ENCODE results near the gene SMTNL1.
A peak's percentile ranks its signal among the peaks of the same experiment; 100 is the strongest.

SMTNL1 gene, protein sequence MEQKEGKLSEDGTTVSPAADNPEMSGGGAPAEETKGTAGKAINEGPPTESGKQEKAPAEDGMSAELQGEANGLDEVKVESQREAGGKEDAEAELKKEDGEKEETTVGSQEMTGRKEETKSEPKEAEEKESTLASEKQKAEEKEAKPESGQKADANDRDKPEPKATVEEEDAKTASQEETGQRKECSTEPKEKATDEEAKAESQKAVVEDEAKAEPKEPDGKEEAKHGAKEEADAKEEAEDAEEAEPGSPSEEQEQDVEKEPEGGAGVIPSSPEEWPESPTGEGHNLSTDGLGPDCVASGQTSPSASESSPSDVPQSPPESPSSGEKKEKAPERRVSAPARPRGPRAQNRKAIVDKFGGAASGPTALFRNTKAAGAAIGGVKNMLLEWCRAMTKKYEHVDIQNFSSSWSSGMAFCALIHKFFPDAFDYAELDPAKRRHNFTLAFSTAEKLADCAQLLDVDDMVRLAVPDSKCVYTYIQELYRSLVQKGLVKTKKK

GRCh38 chr11:57536947-57537619 lies at the start of gene SMTNL1:
Gene SMTNL1, plus strand, starts transcription at chr11:57537595. Its CDS starts 5,048 bp downstream, at chr11:57542643.
- DNase-seq, result no peak

GRCh38 chr11:57487920-57488659 lies 49.3 kb upstream of the SMTNL1 start:
- no peak for DNase-seq

GRCh38 chr11:57490456-57491248 lies 46.7 kb upstream of the SMTNL1 start:
- DNase-seq, result no peak

DNA sequence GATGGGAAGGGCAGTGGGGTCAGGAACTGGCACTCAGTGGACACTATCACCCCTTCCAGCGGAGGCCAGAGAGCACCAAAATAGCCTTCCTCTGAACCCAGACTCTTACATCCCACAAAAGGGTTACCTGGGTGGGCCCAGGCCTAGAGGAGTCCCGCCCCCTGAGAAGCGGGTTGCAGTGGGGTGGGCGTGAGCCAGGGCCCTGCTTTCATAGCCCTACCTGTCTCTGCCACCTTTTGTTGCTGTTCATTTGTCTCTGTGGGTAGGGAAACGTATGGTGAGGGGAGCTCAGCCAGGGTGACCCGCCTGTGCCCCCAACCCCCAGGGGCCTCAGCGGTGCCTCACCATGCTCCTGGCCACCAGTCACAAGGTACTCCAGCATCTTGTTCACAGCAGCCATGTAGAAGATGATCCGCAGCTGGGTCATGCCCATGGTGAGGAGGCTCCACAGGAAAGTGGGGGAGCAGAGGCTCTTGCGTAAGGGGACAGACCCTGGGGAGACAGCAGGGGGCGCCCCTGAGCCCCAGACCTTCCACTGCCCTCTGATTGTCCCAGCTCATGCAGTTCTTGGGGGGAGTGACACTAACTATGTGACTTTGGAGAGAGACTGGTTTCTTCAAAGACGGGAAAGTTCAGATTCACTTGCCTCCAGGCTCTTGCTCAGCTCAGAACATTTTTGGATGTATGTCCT lies 45.9 kb upstream of the SMTNL1 start:
- peak in 2 of 4 experiments; percentile 29 to 40 for DNase-seq

DNA sequence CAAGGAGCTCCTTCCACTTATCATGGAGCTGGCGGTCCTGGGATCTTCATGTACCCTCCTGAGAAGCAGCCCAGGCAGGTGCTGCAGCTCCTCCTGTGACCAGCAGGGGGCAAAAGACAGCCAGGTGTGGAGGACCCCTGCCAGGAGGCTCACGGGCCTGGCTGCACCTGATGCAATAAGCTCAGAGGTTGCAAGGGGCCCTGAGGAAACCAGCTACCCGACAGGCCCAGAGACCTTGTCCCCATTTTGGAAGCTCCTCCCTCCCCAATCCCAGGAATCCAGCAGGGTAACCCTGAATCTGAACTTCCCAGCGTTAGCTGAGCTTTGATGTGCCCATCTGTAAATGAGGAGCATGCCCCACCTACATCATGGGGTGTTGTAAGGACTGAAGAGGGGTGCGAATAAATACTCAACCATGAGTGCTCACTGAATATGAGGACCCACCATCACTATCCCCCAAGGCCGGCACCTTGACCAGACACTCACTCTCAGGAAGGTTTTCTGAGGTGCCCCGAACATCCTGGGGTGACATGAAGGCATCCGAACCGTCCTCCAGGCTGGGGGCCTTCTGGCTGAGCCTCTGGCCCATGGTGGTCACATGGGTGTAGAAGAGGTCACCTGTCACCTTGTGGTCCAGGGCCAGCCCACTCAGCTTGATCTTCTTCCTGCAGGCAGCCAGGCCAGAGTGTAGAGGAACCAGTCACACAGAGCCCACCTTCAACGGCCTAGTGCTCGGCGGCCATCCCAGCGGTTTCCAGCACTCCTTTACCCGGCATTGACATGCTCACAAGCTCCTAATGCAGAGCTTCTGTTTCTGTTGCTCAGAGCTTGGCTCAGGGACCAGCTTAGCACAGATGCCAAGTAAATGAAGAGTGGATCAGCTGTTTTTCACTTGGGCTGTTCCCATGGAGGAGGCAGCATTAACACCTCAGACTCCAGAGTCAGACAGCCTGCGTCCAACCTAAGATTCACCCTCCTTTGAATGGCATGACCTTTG lies 43.6 kb upstream of the SMTNL1 start:
- peak; percentile 46 to 65 (median 50) for DNase-seq

DNA sequence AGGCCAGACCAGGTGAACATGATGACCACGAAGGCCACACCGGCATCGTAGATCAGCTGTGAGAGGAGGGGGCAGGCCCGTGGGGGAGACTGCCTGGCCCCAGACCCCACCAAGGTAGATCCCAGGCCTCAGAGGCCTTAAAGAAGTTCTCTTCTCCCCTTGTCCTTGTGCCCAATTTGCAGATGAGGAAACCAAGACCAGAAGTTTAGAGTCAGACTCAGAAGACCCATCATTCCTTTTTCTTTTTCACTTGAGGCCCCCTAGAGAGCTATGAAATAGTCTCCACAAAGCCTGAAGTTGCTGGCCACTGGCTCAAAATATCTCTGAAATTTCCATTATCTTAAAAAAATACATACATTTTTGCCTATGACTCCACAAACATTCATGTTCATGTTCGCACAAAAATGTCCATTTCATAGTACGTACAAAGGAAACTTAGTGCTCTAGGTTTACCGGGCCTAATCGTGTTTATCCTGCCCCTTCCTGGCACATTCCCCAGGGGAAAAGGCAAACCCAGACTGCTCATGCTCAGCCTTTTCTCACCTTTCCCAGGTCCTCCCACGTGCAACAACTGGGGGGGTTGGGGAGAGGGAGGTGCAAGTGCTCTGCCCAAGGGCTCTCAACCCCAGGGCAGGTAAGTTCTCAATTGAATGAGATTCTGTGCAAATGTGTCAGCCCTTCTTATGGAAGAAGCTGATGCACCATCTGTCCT lies 41.1 kb upstream of the SMTNL1 start:
- DNase-seq, result no peak

- no peak for DNase-seq
Measured at GRCh38 chr11:57497303-57498247, 39.8 kb upstream of the SMTNL1 start.

DNA sequence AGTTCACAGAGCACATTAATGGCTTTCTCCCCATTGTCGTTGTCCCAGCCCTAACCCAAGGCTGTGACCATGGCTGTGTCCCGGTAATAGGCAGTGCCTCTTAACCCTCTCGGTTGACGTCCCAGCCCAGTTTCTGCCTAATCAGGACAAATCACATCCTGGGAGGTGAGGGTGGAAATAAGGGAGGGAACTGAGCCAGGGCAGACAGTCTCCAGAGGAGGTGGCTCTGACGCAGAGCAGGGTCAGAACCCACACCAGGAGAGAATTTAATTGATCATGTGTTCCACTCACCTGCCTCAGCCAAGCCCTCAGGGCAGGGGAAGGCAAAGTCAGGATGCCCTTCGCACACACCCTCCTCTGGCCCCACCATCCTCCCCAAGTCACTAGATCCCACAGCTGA lies 38.9 kb upstream of the SMTNL1 start:
- no peak for DNase-seq

- DNase-seq, result peak in 1 of 4 experiments; percentile 11
Measured at GRCh38 chr11:57499413-57499982, 37.9 kb upstream of the SMTNL1 start.

DNA sequence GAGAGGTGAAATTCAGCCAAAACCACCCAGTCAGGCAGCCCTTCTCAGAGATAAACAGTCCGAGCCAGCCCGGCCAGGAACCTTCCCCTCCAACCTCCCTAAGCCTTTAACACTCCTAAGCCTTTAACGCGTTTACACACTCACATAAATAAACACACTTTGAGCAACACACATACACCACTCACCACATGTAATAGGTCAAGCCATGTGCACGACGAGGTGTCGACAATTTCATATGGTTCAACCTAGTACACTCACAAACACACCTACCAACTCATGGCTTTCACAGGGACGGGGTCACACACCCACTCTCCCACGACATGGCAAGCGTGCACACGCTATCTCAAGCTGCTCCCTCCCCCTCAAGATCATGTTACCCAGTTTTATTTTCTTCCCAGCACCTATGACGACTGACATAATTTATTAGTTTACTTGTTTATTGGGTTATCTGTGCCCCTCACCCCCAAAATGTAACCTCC lies 37.4 kb upstream of the SMTNL1 start:
- no peak for DNase-seq

GRCh38 chr11:57500515-57500914 lies 36.9 kb upstream of the SMTNL1 start:
- no peak for DNase-seq

GRCh38 chr11:57500926-57501325 lies 36.5 kb upstream of the SMTNL1 start:
- DNase-seq, result no peak

- DNase-seq, result no peak
Measured at GRCh38 chr11:57501953-57502352, 35.4 kb upstream of the SMTNL1 start.

DNA sequence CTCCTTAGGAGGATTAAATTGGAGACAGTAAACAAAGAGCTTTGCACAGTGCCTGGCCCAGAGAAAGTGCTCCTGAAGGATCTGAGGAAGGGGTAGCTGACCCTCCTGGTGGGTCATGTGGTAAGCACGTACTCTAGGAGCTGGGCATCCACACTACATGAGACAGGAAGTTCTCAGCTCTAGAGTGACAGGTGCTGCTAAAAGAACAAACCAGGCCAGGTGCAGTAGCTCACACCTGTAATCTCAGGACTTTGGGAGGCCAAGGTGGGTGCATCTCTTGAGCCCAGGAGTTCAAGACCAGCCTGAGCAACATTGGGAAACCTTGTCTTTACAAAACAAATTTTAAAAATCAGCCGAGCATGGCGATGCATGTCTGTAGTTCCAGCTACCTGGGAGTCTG lies 35.0 kb upstream of the SMTNL1 start:
- DNase-seq, result no peak

DNA sequence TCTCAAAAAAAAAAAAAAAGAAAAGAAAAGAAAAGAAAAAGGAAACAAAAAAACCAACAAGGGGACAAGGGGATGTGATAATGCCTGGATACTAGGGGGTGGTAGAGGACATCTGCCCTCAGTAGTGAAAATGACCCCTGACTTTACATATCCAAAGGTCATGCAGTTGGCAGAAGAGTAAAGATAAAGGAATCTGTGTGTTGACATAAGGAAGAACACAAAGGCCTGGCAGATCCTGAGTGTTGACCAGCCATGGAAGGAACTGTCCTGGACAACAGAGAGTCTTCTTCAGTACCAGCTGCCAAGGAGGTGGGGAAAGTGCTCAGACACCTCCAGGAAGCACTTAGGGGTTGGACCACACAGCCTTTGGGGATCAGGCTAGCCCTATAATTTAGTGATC lies 34.5 kb upstream of the SMTNL1 start:
- DNase-seq, result no peak

DNA sequence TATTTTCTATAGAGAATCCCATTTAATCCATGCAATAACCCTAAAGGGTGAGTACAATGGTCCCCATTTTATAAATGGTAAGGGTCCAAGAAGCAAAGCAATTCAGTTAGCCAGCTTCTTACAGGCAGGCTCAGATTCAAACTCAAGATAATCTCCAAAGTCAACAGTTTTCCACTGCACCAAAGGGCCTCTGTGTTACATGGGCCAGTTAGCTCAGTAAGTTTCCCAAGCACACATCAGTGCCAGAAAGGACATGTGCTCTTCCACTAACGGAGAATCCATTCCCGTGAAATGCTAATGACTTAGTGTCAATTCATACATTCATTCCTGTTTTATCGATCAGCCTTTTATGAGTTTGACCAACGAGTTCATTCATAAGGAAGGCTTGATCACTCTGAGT lies 32.9 kb upstream of the SMTNL1 start:
- no peak for DNase-seq

GRCh38 chr11:57506522-57506921 lies 30.9 kb upstream of the SMTNL1 start:
- DNase-seq, result no peak
